OCI-LY1 (cell line): Measurements from ENCODE around the gene SASH3.
A peak's percentile ranks its signal among the peaks of the same experiment; 100 is the strongest.

Experiments used
- H2AFZ ChIP-seq: fragments of 200-600 bp; sonication (generic), shearing (Covaris generic); 2 replicates; pipeline ENCODE4 v1.6.0; 2014; ENCODE audit warnings: antibody characterized with exemption, mild to moderate bottlenecking, low read length
- H3F3A ChIP-seq: fragments of 200-600 bp; sonication (generic), shearing (Covaris generic); 2 replicates; pipeline ENCODE4 v1.6.0; 2014; ENCODE audit warnings: mild to moderate bottlenecking, antibody characterized with exemption, low read length, moderate library complexity; ENCODE audit not compliant: insufficient read depth
- H3K27ac ChIP-seq: fragments of 200-600 bp; sonication (generic); 2 replicates; pipeline ENCODE4 v1.5.1; 2014; ENCODE audit warnings: low read length, mixed run types, mild to moderate bottlenecking, low read depth; ENCODE audit not compliant: poor library complexity, severe bottlenecking
- H3K27me3 ChIP-seq: fragments of 200-600 bp; sonication (generic); 2 replicates; pipeline ENCODE4 v1.6.0; 2014; ENCODE audit warnings: antibody characterized with exemption, mild to moderate bottlenecking, low read length, moderate library complexity; ENCODE audit not compliant: insufficient read depth
- H3K36me3 ChIP-seq: fragments of 200-600 bp; sonication (generic); 2 replicates; pipeline ENCODE4 v1.6.1; 2014; ENCODE audit warnings: mild to moderate bottlenecking, antibody characterized with exemption, low read length, moderate library complexity, mixed read lengths; ENCODE audit not compliant: insufficient read depth
- H3K4me1 ChIP-seq: fragments of 200-600 bp; sonication (generic); 2 replicates; pipeline ENCODE4 v1.5.1; 2014; ENCODE audit warnings: mild to moderate bottlenecking, low read length, moderate library complexity; ENCODE audit not compliant: insufficient read depth, severe bottlenecking
- H3K4me2 ChIP-seq: fragments of 200-600 bp; sonication (generic), shearing (Covaris generic); 2 replicates; pipeline ENCODE4 v1.6.1; 2014; ENCODE audit warnings: low read length
- H3K4me3 ChIP-seq: fragments of 200-600 bp; sonication (generic); 2 replicates; pipeline ENCODE4 v1.5.1; 2014; ENCODE audit warnings: low read length, low read depth, mild to moderate bottlenecking, mixed read lengths; ENCODE audit not compliant: poor library complexity, severe bottlenecking
- H3K79me2 ChIP-seq: fragments of 200-600 bp; shearing (Covaris generic); 2 replicates; pipeline ENCODE4 v1.6.1; 2016; ENCODE audit warnings: mixed run types, low read length, mixed read lengths; ENCODE audit not compliant: insufficient read depth
- H3K9ac ChIP-seq: fragments of 200-600 bp; sonication (generic), shearing (Covaris generic); 2 replicates; pipeline ENCODE4 v1.6.1; 2014; ENCODE audit warnings: mild to moderate bottlenecking, low read length, mixed read lengths
- H3K9me2 ChIP-seq: fragments of 200-600 bp; sonication (generic), shearing (Covaris generic); 2 replicates; pipeline ENCODE4 v1.6.1; 2014; ENCODE audit warnings: low read depth, mild to moderate bottlenecking, low read length, mixed read lengths
- H3K9me3 ChIP-seq: fragments of 200-600 bp; shearing (Covaris generic); 2 replicates; pipeline ENCODE4 v1.6.1; 2014; ENCODE audit warnings: low read length, mixed read lengths
- H4K20me1 ChIP-seq: fragments of 200-600 bp; sonication (generic), shearing (Covaris generic); 2 replicates; pipeline ENCODE4 v1.6.0; 2016; ENCODE audit warnings: mild to moderate bottlenecking, low read length; ENCODE audit not compliant: insufficient read depth
- EZH2 ChIP-seq: fragments of 200-600 bp; sonication (generic), shearing (Covaris generic); IDR thresholded peaks from 2 replicates; pipeline ENCODE4 v1.8.0; 2017; ENCODE audit warnings: borderline replicate concordance, mixed run types, mild to moderate bottlenecking, antibody characterized with exemption, low read length, moderate library complexity, mixed read lengths
- TF ChIP-seq, protein P1 (sequence below): fragments of 200-600 bp; sonication (generic), shearing (Covaris generic); IDR thresholded peaks from 2 replicates; pipeline ENCODE4 v1.5.1; 2017; ENCODE audit warnings: mild to moderate bottlenecking, antibody characterized with exemption, low read length, moderate library complexity, mixed read lengths

Gene SASH3

DNA sequence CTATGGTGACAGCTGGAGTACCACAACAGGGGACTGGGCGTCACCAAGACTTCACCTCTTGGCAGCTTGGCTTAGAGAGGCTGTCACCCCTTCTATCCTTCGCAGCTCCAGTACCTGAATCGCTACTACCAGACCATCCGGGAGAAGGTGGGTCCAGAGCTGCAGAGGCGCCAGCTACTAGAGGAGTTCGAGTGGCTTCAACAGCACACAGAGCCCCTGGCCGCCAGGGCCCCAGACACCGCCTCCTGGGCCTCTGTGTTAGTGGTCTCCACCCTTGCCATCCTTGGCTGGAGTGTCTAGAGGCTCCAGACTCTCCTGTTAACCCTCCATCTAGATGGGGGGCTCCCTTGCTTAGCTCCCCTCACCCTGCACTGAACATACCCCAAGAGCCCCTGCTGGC is 11.6 kb upstream of the SASH3 start:
- no peaks in the 10 kb centered on the region for H3K36me3 ChIP-seq
- H3K4me2 ChIP-seq: no peak overlapping the region
- H4K20me1 ChIP-seq: no peaks in the 10 kb centered on the region
- no peaks in the 10 kb centered on the region for H3K79me2 ChIP-seq
- peak overlapping the region; percentile 100 for H3K27ac ChIP-seq
- peaks cover 54% of the 10 kb centered on the region for H3K4me1 ChIP-seq
- no peaks in the 10 kb centered on the region for H3K9me3 ChIP-seq
- no peak overlapping the region for H3K4me3 ChIP-seq
- peak overlapping the region; percentile 73 for H3K9ac ChIP-seq
- TF ChIP-seq EZH2: no peak
- TF ChIP-seq, protein P1, sequence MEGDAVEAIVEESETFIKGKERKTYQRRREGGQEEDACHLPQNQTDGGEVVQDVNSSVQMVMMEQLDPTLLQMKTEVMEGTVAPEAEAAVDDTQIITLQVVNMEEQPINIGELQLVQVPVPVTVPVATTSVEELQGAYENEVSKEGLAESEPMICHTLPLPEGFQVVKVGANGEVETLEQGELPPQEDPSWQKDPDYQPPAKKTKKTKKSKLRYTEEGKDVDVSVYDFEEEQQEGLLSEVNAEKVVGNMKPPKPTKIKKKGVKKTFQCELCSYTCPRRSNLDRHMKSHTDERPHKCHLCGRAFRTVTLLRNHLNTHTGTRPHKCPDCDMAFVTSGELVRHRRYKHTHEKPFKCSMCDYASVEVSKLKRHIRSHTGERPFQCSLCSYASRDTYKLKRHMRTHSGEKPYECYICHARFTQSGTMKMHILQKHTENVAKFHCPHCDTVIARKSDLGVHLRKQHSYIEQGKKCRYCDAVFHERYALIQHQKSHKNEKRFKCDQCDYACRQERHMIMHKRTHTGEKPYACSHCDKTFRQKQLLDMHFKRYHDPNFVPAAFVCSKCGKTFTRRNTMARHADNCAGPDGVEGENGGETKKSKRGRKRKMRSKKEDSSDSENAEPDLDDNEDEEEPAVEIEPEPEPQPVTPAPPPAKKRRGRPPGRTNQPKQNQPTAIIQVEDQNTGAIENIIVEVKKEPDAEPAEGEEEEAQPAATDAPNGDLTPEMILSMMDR: no peak
- no peaks in the 10 kb centered on the region for H3K9me2 ChIP-seq
- no peaks in the 10 kb centered on the region; the same call in 1 of the 2 replicates for H3F3A ChIP-seq
- H3K27me3 ChIP-seq: no peaks in the 10 kb centered on the region
- H2AFZ ChIP-seq: no peak overlapping the region

DNA sequence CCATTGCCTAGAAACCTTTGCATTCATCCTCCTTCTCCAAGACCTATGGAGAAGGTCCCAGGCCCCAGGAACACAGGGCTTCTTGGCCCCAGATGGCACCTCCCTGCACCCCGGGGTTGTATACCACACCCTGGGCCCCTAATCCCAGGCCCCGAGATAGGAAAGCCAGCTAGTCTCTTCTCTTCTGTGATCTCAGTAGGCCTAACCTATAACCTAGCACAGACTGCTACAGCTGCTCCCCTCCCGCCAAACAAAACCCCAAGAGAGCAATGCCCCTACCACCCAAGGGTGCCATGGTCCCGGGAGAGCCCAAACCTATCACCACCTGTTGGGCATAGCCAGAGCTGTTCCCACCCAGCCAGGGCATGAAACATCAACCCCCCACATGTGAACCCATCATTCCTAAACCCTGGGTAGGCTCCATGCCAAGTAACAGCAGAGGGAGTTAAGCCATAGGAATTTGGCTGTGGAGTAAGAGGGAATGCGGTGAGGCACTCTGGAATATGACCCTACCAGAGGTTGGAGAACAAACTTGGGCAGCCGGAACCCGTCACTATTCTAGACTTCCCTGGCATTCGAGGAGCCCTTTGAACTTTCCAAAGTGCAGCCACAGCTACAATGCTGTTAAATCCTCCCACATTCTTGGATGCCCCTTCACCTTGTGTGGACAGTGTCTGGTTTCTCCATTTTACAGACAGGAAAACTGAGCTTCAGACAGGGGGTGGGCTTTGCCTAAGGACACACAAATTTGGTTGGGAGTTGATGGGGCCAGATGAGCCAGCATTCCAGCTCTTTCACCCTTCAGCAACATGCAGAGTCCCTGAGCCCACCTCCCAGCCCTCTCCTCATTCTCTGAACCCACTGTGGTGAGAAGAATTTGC is 10.9 kb upstream of the SASH3 start:
- Histone ChIP-seq H3K27ac (peak overlapping the region; percentile 100), H3K79me2 (no peaks in the 10 kb centered on the region), H3F3A (no peaks in the 10 kb centered on the region; the same call in 1 of the 2 replicates), H3K9ac (peak overlapping the region; percentile 73), H3K27me3 (no peaks in the 10 kb centered on the region), H3K36me3 (no peaks in the 10 kb centered on the region), H3K9me3 (no peaks in the 10 kb centered on the region), H4K20me1 (no peaks in the 10 kb centered on the region), H3K4me3 (peak overlapping the region; percentile 39), H2AFZ (no peak overlapping the region), H3K4me1 (peaks cover 60% of the 10 kb centered on the region), H3K9me2 (no peaks in the 10 kb centered on the region), H3K4me2 (peak overlapping the region; percentile 61)
- TF ChIP-seq, protein P1: no peak
- TF ChIP-seq EZH2: no peak

DNA sequence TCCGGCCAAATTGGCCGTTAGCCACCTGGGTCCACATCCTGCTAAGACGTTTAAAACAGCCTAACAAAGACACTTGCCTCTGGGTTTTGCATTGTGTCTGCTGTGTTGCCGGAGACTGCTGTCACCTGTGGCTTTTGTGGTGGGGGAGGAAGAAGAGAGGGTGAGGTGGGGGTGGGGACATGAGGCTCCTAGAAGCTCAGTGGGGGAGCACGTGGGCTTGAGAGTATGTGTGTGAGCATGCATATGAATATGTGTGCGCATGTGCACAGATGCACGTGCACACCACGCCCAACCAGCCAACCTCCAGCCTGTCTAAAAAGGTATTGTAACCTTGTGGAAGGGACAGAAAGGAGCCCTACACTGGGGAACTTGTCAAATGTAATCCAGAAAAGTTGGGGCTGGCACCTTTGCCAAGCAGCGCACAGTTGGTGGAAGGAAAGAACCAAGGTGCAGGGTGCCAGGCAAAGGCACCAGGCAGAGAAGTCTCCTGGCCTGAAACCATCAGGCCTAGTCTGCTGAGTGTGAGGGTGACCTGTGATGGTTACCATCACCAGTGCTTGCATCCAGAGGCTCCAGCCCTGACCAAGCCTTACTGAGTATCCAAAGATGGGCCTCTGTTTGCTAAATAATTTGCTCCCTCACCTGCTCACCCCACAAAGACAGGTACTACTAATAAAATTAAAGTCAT is 10.1 kb upstream of the SASH3 start:
- peak overlapping the region; percentile 73 for H3K9ac ChIP-seq
- H2AFZ ChIP-seq: no peak overlapping the region
- H3F3A ChIP-seq: no peaks in the 10 kb centered on the region; the same call in 1 of the 2 replicates
- H3K4me2 ChIP-seq: peak overlapping the region; percentile 61
- no peak for TF ChIP-seq EZH2
- TF ChIP-seq, protein P1: no peak
- no peaks in the 10 kb centered on the region for H3K27me3 ChIP-seq
- H3K27ac ChIP-seq: peak overlapping the region; percentile 100
- H4K20me1 ChIP-seq: no peaks in the 10 kb centered on the region
- no peaks in the 10 kb centered on the region for H3K9me3 ChIP-seq
- peak overlapping the region; percentile 39 for H3K4me3 ChIP-seq
- H3K4me1 ChIP-seq: peaks cover 68% of the 10 kb centered on the region
- H3K9me2 ChIP-seq: no peaks in the 10 kb centered on the region
- no peaks in the 10 kb centered on the region for H3K36me3 ChIP-seq
- H3K79me2 ChIP-seq: no peaks in the 10 kb centered on the region
